ENCODE measurements around the gene C17orf67. TPM values are rescaled to one million over a fixed set of nuclear protein-coding genes. Genes with fewer than 3 reads are reported as not detected.

C17orf67 gene
- total and polyA plus RNA-seq, 2 of the 13 experiments (the other 11 are each of a cell fraction or from before 2014, with no cell fraction given) = 0.41 to 0.86 TPM

DNA sequence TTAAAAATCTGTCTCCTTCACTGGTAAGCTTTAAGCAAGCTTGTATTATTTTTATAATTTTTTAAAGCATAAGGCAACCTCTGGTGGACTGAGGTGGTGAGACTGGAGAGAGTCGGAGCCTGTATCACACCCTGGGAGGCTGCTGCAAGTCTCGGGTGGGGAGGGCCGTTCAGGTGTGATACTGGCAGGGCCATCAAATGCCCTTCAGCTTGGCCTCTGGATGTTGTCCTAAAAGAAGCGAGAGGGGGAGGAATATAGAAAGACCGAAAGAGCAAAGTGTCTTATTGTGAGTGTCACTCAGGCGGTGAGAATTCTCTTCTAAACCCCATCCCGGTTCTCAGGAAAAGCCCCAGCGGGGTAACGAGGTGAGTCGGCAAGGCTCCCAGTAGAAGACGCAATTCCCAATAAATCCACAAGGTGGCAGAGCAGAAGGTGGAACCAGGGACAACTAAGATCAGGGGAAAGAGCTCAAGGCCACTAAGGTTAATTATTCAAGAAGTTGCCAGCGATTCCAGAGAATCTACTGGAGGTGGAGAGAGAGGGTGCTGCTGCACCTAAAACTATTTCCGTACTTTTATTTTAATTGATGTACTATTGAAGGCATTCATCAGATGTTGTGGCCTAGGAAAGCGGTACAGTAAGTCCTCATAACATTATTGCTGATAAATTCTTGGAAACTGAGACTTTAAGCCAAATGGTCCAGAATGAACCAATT lies 14.1 kb downstream of the C17orf67 start (continued):
- TF ChIP-seq ZNF883 (CRISPR knock-in tag; IDR thresholded peaks at IDR 0.05; ENCODE audit: not compliant biosample characterization) (no peak), SP1 (IDR thresholded peaks at IDR 0.05) (no peak), SP1 (CRISPR knock-in tag; IDR thresholded peaks at IDR 0.05) (no peak), GABPB1 (CRISPR knock-in tag; IDR thresholded peaks at IDR 0.05) (no peak), ZNF501 (CRISPR knock-in tag; IDR thresholded peaks at IDR 0.05) (no peak), ZNF292 (CRISPR knock-in tag; IDR thresholded peaks at IDR 0.05; ENCODE audit: borderline replicate concordance, low read depth) (peak; percentile 76; the same call in 1 of the 2 replicates), ZNF614 (CRISPR knock-in tag; IDR thresholded peaks at IDR 0.05; ENCODE audit: borderline replicate concordance) (peak; percentile 51; the same call in 1 of the 2 replicates), SNAI1 (CRISPR knock-in tag; IDR thresholded peaks at IDR 0.05; ENCODE audit: borderline replicate concordance) (no peak), MXI1 (IDR thresholded peaks at IDR 0.05; ENCODE audit: borderline replicate concordance, low read depth, low read length) (no peak), CCDC6 (CRISPR knock-in tag; IDR thresholded peaks at IDR 0.05) (no peak), SIX4 (CRISPR knock-in tag; IDR thresholded peaks at IDR 0.05) (no peak), MTA1 (CRISPR knock-in tag; IDR thresholded peaks at IDR 0.05; ENCODE audit: borderline replicate concordance) (no peak), ZNF83 (CRISPR knock-in tag; IDR thresholded peaks at IDR 0.05; ENCODE audit: borderline replicate concordance) (no peak), TCF12 (IDR thresholded peaks at IDR 0.05) (no peak), TCF12 (CRISPR knock-in tag; IDR thresholded peaks at IDR 0.05) (no peak), ZNF451 (CRISPR knock-in tag; IDR thresholded peaks at IDR 0.05) (no peak), ZMYM2 (CRISPR knock-in tag; IDR thresholded peaks at IDR 0.05) (no peak), ZNF644 (CRISPR knock-in tag; IDR thresholded peaks at IDR 0.05; ENCODE audit: low read depth) (no peak), ZNF766 (CRISPR knock-in tag; IDR thresholded peaks at IDR 0.05; ENCODE audit: borderline replicate concordance) (no peak), PRPF4 (IDR thresholded peaks at IDR 0.05; ENCODE audit: low read depth, low read length, poor library complexity, severe bottlenecking) (no peak), NBN (conservative IDR thresholded peaks at IDR 0.05) (no peak), ZNF777 (CRISPR knock-in tag; IDR thresholded peaks at IDR 0.05) (no peak), ZNF441 (CRISPR knock-in tag; IDR thresholded peaks at IDR 0.05; ENCODE audit: borderline replicate concordance) (no peak)
- TF ChIP-seq, protein P1, sequence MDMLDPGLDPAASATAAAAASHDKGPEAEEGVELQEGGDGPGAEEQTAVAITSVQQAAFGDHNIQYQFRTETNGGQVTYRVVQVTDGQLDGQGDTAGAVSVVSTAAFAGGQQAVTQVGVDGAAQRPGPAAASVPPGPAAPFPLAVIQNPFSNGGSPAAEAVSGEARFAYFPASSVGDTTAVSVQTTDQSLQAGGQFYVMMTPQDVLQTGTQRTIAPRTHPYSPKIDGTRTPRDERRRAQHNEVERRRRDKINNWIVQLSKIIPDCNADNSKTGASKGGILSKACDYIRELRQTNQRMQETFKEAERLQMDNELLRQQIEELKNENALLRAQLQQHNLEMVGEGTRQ (IDR thresholded peaks at IDR 0.05; ENCODE audit: low read depth, low read length) = no peak
- TF ChIP-seq, protein P1 (CRISPR knock-in tag; IDR thresholded peaks at IDR 0.05; ENCODE audit: borderline replicate concordance) = no peak
- TF ChIP-seq, protein P2, sequence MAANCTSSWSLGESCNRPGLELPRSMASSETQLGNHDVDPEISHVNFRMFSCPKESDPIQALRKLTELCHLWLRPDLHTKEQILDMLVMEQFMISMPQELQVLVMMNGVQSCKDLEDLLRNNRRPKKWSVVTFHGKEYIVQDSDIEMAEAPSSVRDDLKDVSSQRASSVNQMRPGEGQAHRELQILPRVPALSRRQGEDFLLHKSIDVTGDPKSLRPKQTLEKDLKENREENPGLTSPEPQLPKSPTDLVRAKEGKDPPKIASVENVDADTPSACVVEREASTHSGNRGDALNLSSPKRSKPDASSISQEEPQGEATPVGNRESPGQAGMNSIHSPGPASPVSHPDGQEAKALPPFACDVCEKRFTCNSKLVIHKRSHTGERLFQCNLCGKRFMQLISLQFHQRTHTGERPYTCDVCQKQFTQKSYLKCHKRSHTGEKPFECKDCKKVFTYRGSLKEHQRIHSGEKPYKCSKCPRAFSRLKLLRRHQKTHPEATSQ (CRISPR knock-in tag; IDR thresholded peaks at IDR 0.05; ENCODE audit: borderline replicate concordance) = no peak
- TF ChIP-seq, protein P3, sequence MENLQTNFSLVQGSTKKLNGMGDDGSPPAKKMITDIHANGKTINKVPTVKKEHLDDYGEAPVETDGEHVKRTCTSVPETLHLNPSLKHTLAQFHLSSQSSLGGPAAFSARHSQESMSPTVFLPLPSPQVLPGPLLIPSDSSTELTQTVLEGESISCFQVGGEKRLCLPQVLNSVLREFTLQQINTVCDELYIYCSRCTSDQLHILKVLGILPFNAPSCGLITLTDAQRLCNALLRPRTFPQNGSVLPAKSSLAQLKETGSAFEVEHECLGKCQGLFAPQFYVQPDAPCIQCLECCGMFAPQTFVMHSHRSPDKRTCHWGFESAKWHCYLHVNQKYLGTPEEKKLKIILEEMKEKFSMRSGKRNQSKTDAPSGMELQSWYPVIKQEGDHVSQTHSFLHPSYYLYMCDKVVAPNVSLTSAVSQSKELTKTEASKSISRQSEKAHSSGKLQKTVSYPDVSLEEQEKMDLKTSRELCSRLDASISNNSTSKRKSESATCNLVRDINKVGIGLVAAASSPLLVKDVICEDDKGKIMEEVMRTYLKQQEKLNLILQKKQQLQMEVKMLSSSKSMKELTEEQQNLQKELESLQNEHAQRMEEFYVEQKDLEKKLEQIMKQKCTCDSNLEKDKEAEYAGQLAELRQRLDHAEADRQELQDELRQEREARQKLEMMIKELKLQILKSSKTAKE (CRISPR knock-in tag; IDR thresholded peaks at IDR 0.05; ENCODE audit: borderline replicate concordance) = no peak
